B cell (primary cell): ENCODE data around the gene HAS3. TPM values are rescaled to one million over a fixed set of nuclear protein-coding genes. Genes with fewer than 3 reads are reported as not detected.

Experiments
- ATAC-seq: fragments of 200-7000 bp; cut with Tn5 transposase; one replicate; pipeline ENCODE4 v1.10.0; 2021; ENCODE audit warnings: low read depth, mild to moderate bottlenecking, moderate number of reproducible peaks, moderate library complexity
- CTCF ChIA-PET: fragments of 350-600 bp; sonication (Branson Sonifier 250); formaldehyde crosslinking; loops from one replicate; lab custom pipeline; 2021; ENCODE audit warnings: antibody characterized with exemption, inconsistent platforms; lab: Charles Lee
- POLR2A ChIA-PET: fragments of 350-600 bp; sonication (Branson Sonifier 250); formaldehyde crosslinking; loops from one replicate; lab custom pipeline; 2021; ENCODE audit warnings: antibody characterized with exemption; lab: Charles Lee
- DNase-seq: peaks from one replicate; pipeline ENCODE4 v3.0.0; 2013
- H2AFZ ChIP-seq: 2 replicates; pipeline ENCODE4 v1.6.1; 2012; ENCODE audit warnings: mild to moderate bottlenecking, low read depth, low read length; ENCODE audit not compliant: insufficient read depth, poor library complexity, severe bottlenecking
- H3K27ac ChIP-seq, 2 donors: 1 replicate in 1 of 2; 2 replicates in 1 of 2; pipeline ENCODE4 v1.5.1; 2012 to 2013; ENCODE audit warnings: low read length in 2 of 2, mild to moderate bottlenecking in 2 of 2, moderate library complexity in 1 of 2
- H3K27me3 ChIP-seq, 4 experiments: fragments of 200-600 bp in 1 of 4; sonication (generic) in 1 of 4; replicated peaks in 1 of 4; 1 replicate in 2 of 4; 2 replicates in 2 of 4; pipeline versions ENCODE4 v1.6.1 to v1.7.0; 2013 to 2016; ENCODE audit warnings: low read length in 3 of 4, mild to moderate bottlenecking in 2 of 4, mixed read lengths in 1 of 4, moderate library complexity in 1 of 4; ENCODE audit not compliant: insufficient read depth in 4 of 4, control insufficient read depth in 3 of 4; ENCODE audit errors: control extremely low read depth in 1 of 4
- H3K36me3 ChIP-seq, 2 experiments: replicated peaks in 1 of 2; 1 replicate in 1 of 2; 2 replicates in 1 of 2; pipeline versions ENCODE4 v1.6.1 to v1.7.1; 2013; ENCODE audit warnings: low read length in 1 of 2; ENCODE audit not compliant: insufficient read depth in 2 of 2, control insufficient read depth in 1 of 2; ENCODE audit errors: control extremely low read depth in 1 of 2, extremely low read depth in 1 of 2
- H3K4me1 ChIP-seq, 2 donors: fragments of 200-600 bp in 1 of 2; sonication (generic) in 1 of 2; 1 replicate in 1 of 2; 2 replicates in 1 of 2; pipeline versions ENCODE4 v1.5.1 to v1.6.1; 2013 to 2017; ENCODE audit warnings: low read length in 2 of 2; ENCODE audit not compliant: control insufficient read depth in 2 of 2, insufficient read depth in 2 of 2
- H3K4me2 ChIP-seq: replicated peaks from 2 replicates; pipeline ENCODE3; 2012; ENCODE audit warnings: mild to moderate bottlenecking, low read depth, low read length; ENCODE audit not compliant: poor library complexity, severe bottlenecking
- H3K4me3 ChIP-seq, 5 experiments: fragments of 200-600 bp in 1 of 5; sonication (generic) in 1 of 5; 1 replicate in 3 of 5; 2 replicates in 2 of 5; pipeline versions ENCODE4 v1.5.1 to v1.7.0; 2011 to 2016; ENCODE audit warnings: low read length in 4 of 5, mild to moderate bottlenecking in 4 of 5, low read depth in 2 of 5, control low read depth in 1 of 5, moderate library complexity in 1 of 5; ENCODE audit not compliant: insufficient read depth in 1 of 5; ENCODE audit errors: control extremely low read depth in 1 of 5, extremely low read depth in 1 of 5
- H3K79me2 ChIP-seq: fragments of 200-600 bp; sonication (generic); one replicate; pipeline ENCODE4 v1.6.0; 2016; ENCODE audit warnings: low read length; ENCODE audit not compliant: control insufficient read depth, insufficient read depth
- H3K9ac ChIP-seq: fragments of 200-600 bp; sonication (generic); 2 replicates; pipeline ENCODE4 v1.6.1; 2017; ENCODE audit warnings: mild to moderate bottlenecking, low read length, moderate library complexity
- H3K9me3 ChIP-seq, 3 donors: one replicate each; pipeline versions ENCODE4 v1.6.1 to v1.7.1; 2013; ENCODE audit warnings: low read length in 2 of 3; ENCODE audit not compliant: control insufficient read depth in 2 of 3, insufficient read depth in 1 of 3; ENCODE audit errors: control extremely low read depth in 1 of 3
- H4K20me1 ChIP-seq: 2 replicates; pipeline ENCODE4 v1.6.0; 2012; ENCODE audit warnings: mild to moderate bottlenecking, low read length; ENCODE audit not compliant: insufficient read depth, control insufficient read depth, poor library complexity, severe bottlenecking
- H3K27ac Mint-ChIP-seq: one replicate; pipeline ENCODE4 v1.8.0; 2021; ENCODE audit warnings: mixed read lengths
- H3K27me3 Mint-ChIP-seq: one replicate; pipeline ENCODE4 v1.8.0; 2021; ENCODE audit warnings: mixed read lengths
- H3K4me1 Mint-ChIP-seq: one replicate; pipeline ENCODE4 v1.8.0; 2021; ENCODE audit warnings: mixed read lengths
- H3K4me3 Mint-ChIP-seq: one replicate; pipeline ENCODE4 v1.8.0; 2021; ENCODE audit warnings: mixed read lengths
- H3K9me3 Mint-ChIP-seq: one replicate; pipeline ENCODE4 v1.8.0; 2022; ENCODE audit warnings: mixed read lengths; ENCODE audit not compliant: insufficient read depth
- EZH2 ChIP-seq: IDR thresholded peaks from 2 replicates; pipeline ENCODE4 v1.6.1; 2012; ENCODE audit warnings: borderline replicate concordance, low read depth, mild to moderate bottlenecking, moderate library complexity, low read length; ENCODE audit not compliant: insufficient read depth, poor library complexity, severe bottlenecking
- WGBS: methylation state at CpG from one replicate; pipeline ENCODE4 v1.1.5; 2013; ENCODE audit warnings: missing lambda C conversion rate; ENCODE audit not compliant: insufficient coverage; 5-methylcytosine and 5-hydroxymethylcytosine counted together
- intact Hi-C: fragments of 100-400 bp; cut with micrococcal nuclease; formaldehyde crosslinking; loops from one replicate; pipeline ENCODE4 v1.10.0; 2022
- polyA plus RNA-seq: library from polyadenylated mRNA; depleted of rRNA; stranded (reverse); fragments of >200 nt; gene quantifications from 2 replicates; pipeline ENCODE4 v1.2.3, GENCODE V29; 2012
- total RNA-seq, 2 donors: library from RNA; stranded (reverse); fragments of 120-200 nt in 1 of 2; gene quantifications; 1 replicate in 1 of 2; 2 replicates in 1 of 2; pipeline versions ENCODE4 v1.2.3 to v1.2.4, GENCODE V29; 2013 to 2022
- TF ChIP-seq, protein P1 (sequence below): fragments of 200-600 bp; IDR thresholded peaks from one replicate; pipeline ENCODE4 v1.8.0; 2022; ENCODE audit warnings: antibody characterized with exemption, mild to moderate bottlenecking

The HAS3 gene
- total and polyA plus RNA-seq, 2 donors (not counting 1 experiment from before 2014, with no cell fraction given) = 1.4 to 2.6 TPM

DNA sequence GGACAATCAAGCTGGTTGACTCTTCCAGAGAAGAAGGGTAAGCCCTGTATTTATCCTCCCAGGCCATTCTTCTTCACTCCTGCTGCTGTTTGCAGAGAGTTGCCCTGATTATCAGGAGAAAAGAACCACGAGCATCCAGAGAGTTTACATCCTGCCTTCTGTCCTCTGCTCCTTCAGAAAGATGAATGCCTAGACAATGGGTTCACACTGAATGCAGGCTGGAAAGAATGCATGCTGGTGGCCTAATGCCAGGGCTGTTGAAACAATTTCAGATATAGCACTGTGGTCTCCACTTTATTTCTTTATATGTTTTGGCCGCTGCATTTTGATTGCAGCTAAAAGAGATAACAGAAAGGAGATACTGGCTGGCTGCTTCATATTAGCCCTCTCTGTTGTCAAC, 21.2 kb upstream of the HAS3 start:
- Mint-ChIP-seq H3K27me3 (no peaks in the 10 kb centered on the region), H3K4me1 (no peaks in the 10 kb centered on the region), H3K9me3 (no peaks in the 10 kb centered on the region), H3K27ac (no peak overlapping the region), H3K4me3 (no peak overlapping the region)
- WGBS = 80% methylated on average over 2 of the region's 2 CpGs
- H3K36me3 ChIP-seq = peaks cover 2 to 18% of the 10 kb centered on the region in 2 experiments
- no peaks in the 10 kb centered on the region for H4K20me1 ChIP-seq
- ATAC-seq (no peak), DNase-seq (no peak)
- H2AFZ ChIP-seq = no peak overlapping the region
- H3K4me2 ChIP-seq = no peak overlapping the region
- no peaks in the 10 kb centered on the region for H3K27me3 ChIP-seq
- TF ChIP-seq, protein P1, sequence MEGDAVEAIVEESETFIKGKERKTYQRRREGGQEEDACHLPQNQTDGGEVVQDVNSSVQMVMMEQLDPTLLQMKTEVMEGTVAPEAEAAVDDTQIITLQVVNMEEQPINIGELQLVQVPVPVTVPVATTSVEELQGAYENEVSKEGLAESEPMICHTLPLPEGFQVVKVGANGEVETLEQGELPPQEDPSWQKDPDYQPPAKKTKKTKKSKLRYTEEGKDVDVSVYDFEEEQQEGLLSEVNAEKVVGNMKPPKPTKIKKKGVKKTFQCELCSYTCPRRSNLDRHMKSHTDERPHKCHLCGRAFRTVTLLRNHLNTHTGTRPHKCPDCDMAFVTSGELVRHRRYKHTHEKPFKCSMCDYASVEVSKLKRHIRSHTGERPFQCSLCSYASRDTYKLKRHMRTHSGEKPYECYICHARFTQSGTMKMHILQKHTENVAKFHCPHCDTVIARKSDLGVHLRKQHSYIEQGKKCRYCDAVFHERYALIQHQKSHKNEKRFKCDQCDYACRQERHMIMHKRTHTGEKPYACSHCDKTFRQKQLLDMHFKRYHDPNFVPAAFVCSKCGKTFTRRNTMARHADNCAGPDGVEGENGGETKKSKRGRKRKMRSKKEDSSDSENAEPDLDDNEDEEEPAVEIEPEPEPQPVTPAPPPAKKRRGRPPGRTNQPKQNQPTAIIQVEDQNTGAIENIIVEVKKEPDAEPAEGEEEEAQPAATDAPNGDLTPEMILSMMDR = no peak
- TF ChIP-seq EZH2 = no peak
- no peaks in the 10 kb centered on the region for H3K4me1 ChIP-seq
- H3K9ac ChIP-seq = no peak overlapping the region
- H3K79me2 ChIP-seq = no peaks in the 10 kb centered on the region
- POLR2A ChIA-PET = no interaction called here
- H3K4me3 ChIP-seq = no peak overlapping the region
- H3K9me3 ChIP-seq = no peaks in the 10 kb centered on the region
- intact Hi-C loops = no loop called here
- CTCF ChIA-PET = no interaction called here
- no peak overlapping the region for H3K27ac ChIP-seq

DNA sequence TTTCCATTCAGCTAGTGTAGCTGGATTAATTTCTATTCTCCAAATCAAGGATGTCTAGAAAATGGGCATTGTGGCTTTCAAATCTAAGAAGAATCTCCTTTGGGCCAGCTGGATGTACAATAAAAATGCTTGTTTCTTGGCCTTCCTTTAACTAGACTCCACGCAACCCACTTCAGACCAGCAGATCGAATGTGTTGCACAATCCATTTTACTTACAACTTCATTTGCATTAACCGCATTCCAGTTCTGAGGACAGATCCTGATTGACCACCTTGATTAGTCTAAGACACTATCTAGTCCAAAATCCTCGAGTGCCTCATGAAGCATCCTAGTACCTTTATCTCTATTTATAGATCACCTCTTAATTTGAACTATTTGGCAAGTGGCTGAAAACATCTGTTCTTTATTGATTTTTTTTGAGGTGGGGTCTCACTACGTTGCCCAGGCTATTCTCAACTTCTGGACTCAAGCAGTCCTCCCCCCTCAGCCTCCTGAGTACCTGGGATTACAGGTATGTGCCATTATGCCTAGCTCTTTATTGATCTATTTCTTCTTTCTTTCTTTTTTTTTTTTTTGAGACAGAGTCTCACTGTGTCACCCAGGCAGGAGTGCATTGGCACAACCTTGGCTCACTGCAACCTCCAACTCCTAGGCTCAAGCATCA, 20.3 kb upstream of the HAS3 start:
- Histone ChIP-seq H3K36me3 (peaks cover 2 to 18% of the 10 kb centered on the region in 2 experiments), H3K27ac (no peak overlapping the region), H3K79me2 (no peaks in the 10 kb centered on the region), H2AFZ (no peak overlapping the region), H3K4me1 (no peaks in the 10 kb centered on the region), H4K20me1 (no peaks in the 10 kb centered on the region), H3K27me3 (no peaks in the 10 kb centered on the region), H3K4me3 (no peak overlapping the region), H3K4me2 (no peak overlapping the region), H3K9ac (no peak overlapping the region), H3K9me3 (no peaks in the 10 kb centered on the region)
- no peak for TF ChIP-seq EZH2
- TF ChIP-seq, protein P1 = no peak
- Mint-ChIP-seq H3K4me1 (no peaks in the 10 kb centered on the region), H3K27me3 (no peaks in the 10 kb centered on the region), H3K9me3 (no peaks in the 10 kb centered on the region), H3K4me3 (no peak overlapping the region), H3K27ac (no peak overlapping the region)
- DNase-seq = no peak
- 92% methylated on average over 3 of the region's 5 CpGs for WGBS
- ChIA-PET POLR2A (no interaction called here), CTCF (no interaction called here)
- intact Hi-C loops = no loop called here
- ATAC-seq = no peak
